Renal pelvis (tissue), 4 donors: ENCODE measurements around the gene NLRX1. TPM values are rescaled to one million over a fixed set of nuclear protein-coding genes. Genes with fewer than 3 reads are reported as not detected.
"Not testable (repeated sequence)": the region's sequence is repeated elsewhere in the genome, so short reads cannot be mapped to it uniquely, and the experiment has no call there.

Experiments used
- DNase-seq: peaks from one replicate; pipeline ENCODE4 v3.0.0-alpha.2; 2013
- polyA plus RNA-seq, 3 donors: library from polyadenylated mRNA; unstranded; fragments of 120-200 nt; gene quantifications; one replicate each; pipeline ENCODE4 v1.2.1, GENCODE V29; 2013; ENCODE audit not compliant: insufficient read length in 3 of 3

The NLRX1 gene
- polyA plus RNA-seq, 3 donors: 12.4 to 15.1 (median 14.3) TPM

- DNase-seq: no peak
These were observed 13.3 kb downstream of the NLRX1 start for GRCh38 chr11:119181677-119182412.

GRCh38 chr11:119184399-119184798 is 15.9 kb downstream of the NLRX1 start:
- not testable (repeated sequence) for DNase-seq

GRCh38 chr11:119185981-119186634 is 17.6 kb downstream of the NLRX1 start:
- no peak for DNase-seq

- no peak for DNase-seq
These were observed 18.8 kb downstream of the NLRX1 start for GRCh38 chr11:119187123-119187892.

GRCh38 chr11:119188067-119188466 is 19.5 kb downstream of the NLRX1 start:
- DNase-seq: no peak

GRCh38 chr11:119188887-119189286 is 20.4 kb downstream of the NLRX1 start:
- DNase-seq: no peak

GRCh38 chr11:119189393-119189792 is 20.9 kb downstream of the NLRX1 start:
- no peak for DNase-seq

- no peak for DNase-seq
These were observed 22.0 kb downstream of the NLRX1 start for GRCh38 chr11:119190531-119190930.

GRCh38 chr11:119191265-119191664 is 22.7 kb downstream of the NLRX1 start:
- not testable (repeated sequence) for DNase-seq

GRCh38 chr11:119192111-119192510 is 23.6 kb downstream of the NLRX1 start:
- no peak for DNase-seq

- no peak for DNase-seq
These were observed 24.5 kb downstream of the NLRX1 start for GRCh38 chr11:119193001-119193400.

GRCh38 chr11:119193626-119194025 is 25.1 kb downstream of the NLRX1 start:
- no peak for DNase-seq

- DNase-seq: no peak
These were observed 26.4 kb downstream of the NLRX1 start for GRCh38 chr11:119194811-119195440.

- DNase-seq: no peak
These were observed 27.2 kb downstream of the NLRX1 start for GRCh38 chr11:119195680-119196079.

- peak; percentile 84 for DNase-seq
These were observed 28.4 kb downstream of the NLRX1 start for GRCh38 chr11:119196833-119197483.

- DNase-seq: no peak
These were observed 30.4 kb downstream of the NLRX1 start for GRCh38 chr11:119198925-119199324.

GRCh38 chr11:119201236-119201635 is 32.7 kb downstream of the NLRX1 start:
- not testable (repeated sequence) for DNase-seq

GRCh38 chr11:119202554-119202953 is 34.0 kb downstream of the NLRX1 start:
- no peak for DNase-seq

- no peak for DNase-seq
These were observed 35.5 kb downstream of the NLRX1 start for GRCh38 chr11:119204066-119204465.

- DNase-seq: no peak
These were observed 36.6 kb downstream of the NLRX1 start for GRCh38 chr11:119205080-119205479.
